Kidney (tissue), 14 donors: ENCODE results near the gene GRB10. TPM values are rescaled to one million over a fixed set of nuclear protein-coding genes. Genes with fewer than 3 reads are reported as not detected.

Experiments used
- DNase-seq, 5 donors: peaks; one replicate each; pipeline ENCODE4 v3.0.0-alpha.2; 2013 to 2020
- FAIRE-seq: peaks from 2 replicates; lab custom pipeline; 2012; peaks lifted over from hg19 to GRCh38; lab: Jason Lieb, UNC
- H3K27ac ChIP-seq, 2 donors: one replicate each; pipeline ENCODE4 v1.7.0; 2013; ENCODE audit warnings: low read depth in 2 of 2, low read length in 2 of 2, inconsistent platforms in 1 of 2
- H3K27me3 ChIP-seq: one replicate; pipeline ENCODE4 v1.7.1; 2013; ENCODE audit warnings: low read length, inconsistent platforms; ENCODE audit not compliant: control insufficient read depth, insufficient read depth
- H3K36me3 ChIP-seq, 3 donors: one replicate each; pipeline versions ENCODE4 v1.7.0 to v1.7.1; 2013; ENCODE audit warnings: low read length in 3 of 3, control low read depth in 1 of 3, inconsistent platforms in 1 of 3; ENCODE audit not compliant: insufficient read depth in 3 of 3, control insufficient read depth in 2 of 3
- H3K4me1 ChIP-seq, 3 donors: one replicate each; pipeline versions ENCODE4 v1.7.0 to v1.7.1; 2013; ENCODE audit warnings: low read length in 3 of 3, inconsistent platforms in 1 of 3, low read depth in 1 of 3; ENCODE audit not compliant: control insufficient read depth in 2 of 3, insufficient read depth in 2 of 3
- H3K4me3 ChIP-seq, 3 donors: one replicate each; pipeline versions ENCODE4 v1.7.0 to v1.8.1; 2013; ENCODE audit warnings: low read length in 3 of 3, control low read depth in 1 of 3, inconsistent platforms in 1 of 3
- H3K9ac ChIP-seq, 3 donors: one replicate each; pipeline versions ENCODE4 v1.7.0 to v1.7.1; 2013; ENCODE audit warnings: low read length in 3 of 3, control low read depth in 1 of 3, inconsistent platforms in 1 of 3
- H3K9me3 ChIP-seq, 3 donors: one replicate each; pipeline versions ENCODE4 v1.7.0 to v1.7.1; 2013; ENCODE audit warnings: low read length in 3 of 3, control low read depth in 1 of 3, inconsistent platforms in 1 of 3; ENCODE audit not compliant: control insufficient read depth in 2 of 3, insufficient read depth in 1 of 3
- intact Hi-C: fragments of 100-400 bp; cut with DNase I; formaldehyde crosslinking; loops from one replicate; pipeline ENCODE4 v1.11.1; 2022
- polyA plus RNA-seq: library from polyadenylated mRNA; stranded (reverse); fragments of 350-450 nt; fragmentation: Illumina TruSeq; extraction: RNeasy Lipid Tissue Mini Kit (QIAGEN cat#74804); gene quantifications from one replicate; pipeline ENCODE4 v1.2.3, GENCODE V29; 2014; ENCODE audit warnings: low read depth, low replicate concordance; ENCODE audit not compliant: insufficient read depth
- total RNA-seq: library from RNA; stranded (reverse); fragmentation: NEBNext Ultra II Directional; extraction: Animal tissue kit (Norgen Biotek cat#: 25700); gene quantifications from one replicate; pipeline ENCODE4 v1.2.1, GENCODE V29; 2021
- TF ChIP-seq, protein P1 (sequence below): IDR thresholded peaks from 3 replicates; pipeline ENCODE4 v1.5.1; 2012; ENCODE audit warnings: mild to moderate bottlenecking, moderate library complexity, borderline replicate concordance; ENCODE audit not compliant: insufficient read depth; ENCODE audit errors: extremely low read depth
- donor health status: control.
- donor health status: control.
- donor health status: control.
- donor health status: control.
- donor health status: control.
- donor health status: DM: yes; HTN: yes; CAD: no.
- donor health status: Normal renal cell carcinoma (clear cell type).

The GRB10 gene
- total and polyA plus RNA-seq, 2 donors from 2014 or later = 32.3 to 57.8 TPM

DNA sequence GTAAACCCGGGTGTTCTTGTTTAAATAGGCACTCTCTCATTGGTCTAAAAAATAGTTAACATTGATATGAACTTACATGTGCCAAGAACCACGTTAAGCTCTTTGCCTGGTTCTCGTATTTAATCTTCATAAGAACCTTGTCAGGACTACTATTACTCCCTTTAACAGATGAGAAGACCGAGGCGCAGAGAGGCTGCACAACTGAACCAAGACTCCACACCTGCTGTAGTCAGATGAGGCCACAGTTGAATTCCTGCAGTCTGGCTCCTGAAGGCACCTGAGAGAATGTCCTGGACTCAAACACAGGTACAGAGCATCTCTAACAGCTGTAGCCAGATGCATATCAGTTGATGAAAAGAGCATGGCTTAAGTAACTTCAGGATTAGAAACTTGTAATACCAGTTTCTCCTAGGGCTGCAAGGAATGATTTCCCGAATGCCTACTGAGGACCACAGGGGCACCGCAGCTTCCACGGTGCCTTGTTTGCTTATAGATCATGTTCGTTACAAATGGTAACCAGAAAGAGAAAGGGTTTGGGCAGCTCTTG, 227.0 kb downstream of the GRB10 start:
- Histone ChIP-seq H3K27ac (no peak overlapping the region), H3K9ac (no peak overlapping the region), H3K4me1 (peaks cover 0 to 18% (median 10%) of the 10 kb centered on the region in 3 donors), H3K9me3 (no peaks in the 10 kb centered on the region), H3K36me3 (no peaks in the 10 kb centered on the region), H3K27me3 (no peaks in the 10 kb centered on the region), H3K4me3 (peak overlapping the region in 1 of 3 donors; percentile 12)
- TF ChIP-seq, protein P1, sequence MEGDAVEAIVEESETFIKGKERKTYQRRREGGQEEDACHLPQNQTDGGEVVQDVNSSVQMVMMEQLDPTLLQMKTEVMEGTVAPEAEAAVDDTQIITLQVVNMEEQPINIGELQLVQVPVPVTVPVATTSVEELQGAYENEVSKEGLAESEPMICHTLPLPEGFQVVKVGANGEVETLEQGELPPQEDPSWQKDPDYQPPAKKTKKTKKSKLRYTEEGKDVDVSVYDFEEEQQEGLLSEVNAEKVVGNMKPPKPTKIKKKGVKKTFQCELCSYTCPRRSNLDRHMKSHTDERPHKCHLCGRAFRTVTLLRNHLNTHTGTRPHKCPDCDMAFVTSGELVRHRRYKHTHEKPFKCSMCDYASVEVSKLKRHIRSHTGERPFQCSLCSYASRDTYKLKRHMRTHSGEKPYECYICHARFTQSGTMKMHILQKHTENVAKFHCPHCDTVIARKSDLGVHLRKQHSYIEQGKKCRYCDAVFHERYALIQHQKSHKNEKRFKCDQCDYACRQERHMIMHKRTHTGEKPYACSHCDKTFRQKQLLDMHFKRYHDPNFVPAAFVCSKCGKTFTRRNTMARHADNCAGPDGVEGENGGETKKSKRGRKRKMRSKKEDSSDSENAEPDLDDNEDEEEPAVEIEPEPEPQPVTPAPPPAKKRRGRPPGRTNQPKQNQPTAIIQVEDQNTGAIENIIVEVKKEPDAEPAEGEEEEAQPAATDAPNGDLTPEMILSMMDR = no peak
- intact Hi-C loops = no loop called here
- DNase-seq (no peak), FAIRE-seq (no peak)

DNA sequence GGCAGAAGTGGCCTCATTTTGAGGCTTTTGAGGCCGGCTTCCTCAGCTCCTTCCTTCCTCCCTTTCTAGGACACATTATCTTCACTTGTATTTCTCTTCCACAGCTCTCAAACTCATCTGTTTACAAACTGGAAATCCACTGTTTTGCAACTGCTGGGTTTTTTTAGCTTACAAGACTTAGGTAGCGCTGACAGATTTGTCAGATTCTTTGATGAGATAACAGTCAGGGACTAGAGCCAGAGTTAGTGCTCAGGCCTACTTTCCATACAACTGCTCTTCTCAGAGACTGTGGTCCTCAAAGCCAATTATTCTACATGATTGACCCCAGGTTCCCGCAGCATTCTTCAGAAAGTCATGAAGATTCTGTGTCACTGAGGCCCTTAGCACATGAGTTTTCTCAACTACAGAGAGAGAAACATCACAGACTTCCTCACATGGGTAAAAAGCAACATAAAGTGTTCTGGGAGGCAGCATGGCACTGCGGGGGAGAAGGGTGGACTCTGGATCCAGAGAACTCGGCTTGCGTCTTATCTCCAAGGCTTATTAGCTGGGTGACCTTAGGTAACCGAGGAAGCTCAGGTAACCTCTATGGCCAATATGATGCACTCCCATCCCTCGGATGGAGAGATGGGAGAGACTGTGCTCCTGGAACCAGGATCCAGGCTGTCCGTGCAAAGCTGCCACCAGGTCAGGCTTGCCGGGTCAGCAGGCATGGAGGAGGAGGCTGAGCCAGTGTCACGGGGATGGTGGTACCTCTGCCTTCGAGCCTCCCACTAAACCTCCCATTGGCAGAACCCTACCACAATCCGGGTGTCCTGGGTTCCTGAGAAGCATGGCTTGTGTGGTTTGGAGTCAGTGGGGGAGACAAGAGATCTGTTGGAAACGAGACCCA, 228.0 kb downstream of the GRB10 start:
- intact Hi-C loops = no loop called here
- Histone ChIP-seq H3K9me3 (no peaks in the 10 kb centered on the region), H3K27ac (no peak overlapping the region), H3K27me3 (no peaks in the 10 kb centered on the region), H3K4me3 (no peak overlapping the region), H3K9ac (no peak overlapping the region), H3K36me3 (no peaks in the 10 kb centered on the region), H3K4me1 (peaks cover 0 to 18% (median 10%) of the 10 kb centered on the region in 3 donors)
- no peak for FAIRE-seq
- TF ChIP-seq, protein P1 = no peak
- no peak for DNase-seq

DNA sequence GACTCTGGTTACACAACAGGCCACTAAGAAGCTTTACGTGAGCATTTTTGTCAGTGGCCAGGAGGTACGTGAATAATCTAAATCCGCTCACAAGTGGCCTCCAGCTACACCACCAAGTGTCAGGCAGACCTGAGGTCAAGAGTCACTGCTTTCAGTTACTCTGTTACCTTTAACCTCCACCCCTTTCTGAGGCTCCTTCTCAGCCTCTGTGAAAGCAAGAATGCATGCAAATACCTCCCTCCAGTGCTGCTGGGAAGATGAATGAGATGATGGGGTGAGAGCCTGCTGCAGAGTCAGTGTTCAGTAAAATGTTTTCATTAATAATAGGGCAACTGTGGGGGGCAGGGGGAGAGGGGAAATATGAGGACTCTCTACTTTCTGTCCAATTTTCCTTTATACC, 228.7 kb downstream of the GRB10 start:
- H3K27ac ChIP-seq = no peak overlapping the region
- DNase-seq = no peak
- peaks cover 0 to 18% (median 9%) of the 10 kb centered on the region in 3 donors for H3K4me1 ChIP-seq
- no peaks in the 10 kb centered on the region for H3K36me3 ChIP-seq
- no peaks in the 10 kb centered on the region for H3K9me3 ChIP-seq
- H3K4me3 ChIP-seq = no peak overlapping the region
- intact Hi-C loops = no loop called here
- no peak for FAIRE-seq
- H3K27me3 ChIP-seq = no peaks in the 10 kb centered on the region
- no peak overlapping the region for H3K9ac ChIP-seq
- TF ChIP-seq, protein P1 = no peak
